Heart left ventricle (tissue), 13 donors: ENCODE results near the gene PGAP1.

Experiments used
- CTCF ChIP-seq, 12 donors: fragments of 200-600 bp; sonication (generic) in 4 of 12; IDR thresholded peaks; one replicate each; pipeline versions ENCODE4 v1.5.0 to v1.8.0; 2018 to 2022; ENCODE audit warnings: antibody characterized with exemption in 12 of 12, mild to moderate bottlenecking in 5 of 12
- POLR2A ChIP-seq, 2 donors: fragments of 450-650 bp; IDR thresholded peaks; one replicate each; pipeline ENCODE4 v1.6.1; 2017; ENCODE audit warnings: antibody characterized with exemption in 2 of 2, mild to moderate bottlenecking in 2 of 2, moderate library complexity in 2 of 2
- donor health status: ischemic (EF 13 %, LVEDD 7.1; RV severe dilation, severe dysfunction).
- donor health status: DM: no; HTN: yes; CAD: no.
- donor health status: DM: no; HTN: no; CAD: no.
- donor health status: ischemic (EF 25% LVEDD 6.9; RV normal size, moderate dysfunction).
- donor health status: ischemic (EF 25% LVEDD 5.7; RV mildly dilated, moderate dysfunction).
- donor health status: ischemic (EF 35%, LVEDD 5.7; RV mildly dilated, moderate dysfunction).
- donor health status: nonischemic (EF 11% LVEDD 7.7; RV severe dilation, severe dysfunction).
- donor health status: DM: yes; HTN: yes; CAD: no.
- donor health status: PGD.
- donor health status: ischemic (EF 29% LVEDD 5.4; RV normal size, mild dysfunction).
- donor health status: nonischemic (EF 23%, LVEDD 6.1; RV moderate dilation, normal function).

- TF ChIP-seq CTCF (IDR thresholded peaks at IDR 0.05) (no peak), POLR2A (IDR thresholded peaks at IDR 0.05) (no peak)
These were observed 124.1 kb downstream of the PGAP1 start for GRCh38 chr2:196802401-196802800.
